ENCODE data around the gene KIF2B.
"Not testable (repeated sequence)": the region's sequence is repeated elsewhere in the genome, so short reads cannot be mapped to it uniquely, and the experiment has no call there.

GRCh38 chr17:53834771-53835170 lies 12.0 kb downstream of the KIF2B start:
- not testable (repeated sequence) for TF ChIP-seq CTCF (IDR thresholded peaks at IDR 0.05; ENCODE audit: insufficient read depth, low read length, poor library complexity, severe bottlenecking); EZH2phosphoT487 (conservative IDR thresholded peaks at IDR 0.05; ENCODE audit: low read length)

All from SU-DHL-6 (cell line).